RCC 7860 (cell line): Measurements from ENCODE around the gene SMARCD1.
A peak's percentile ranks its signal among the peaks of the same experiment; 100 is the strongest.
"Not testable (repeated sequence)": the region's sequence is repeated elsewhere in the genome, so short reads cannot be mapped to it uniquely, and the experiment has no call there.

Source experiments
- DNase-seq: peaks from one replicate; pipeline ENCODE4 v3.0.0-alpha.2; 2015; ENCODE audit warnings: low spot score
- FAIRE-seq: peaks from 2 replicates; lab custom pipeline; 2012; peaks lifted over from hg19 to GRCh38; lab: Jason Lieb, UNC

SMARCD1 gene

DNA sequence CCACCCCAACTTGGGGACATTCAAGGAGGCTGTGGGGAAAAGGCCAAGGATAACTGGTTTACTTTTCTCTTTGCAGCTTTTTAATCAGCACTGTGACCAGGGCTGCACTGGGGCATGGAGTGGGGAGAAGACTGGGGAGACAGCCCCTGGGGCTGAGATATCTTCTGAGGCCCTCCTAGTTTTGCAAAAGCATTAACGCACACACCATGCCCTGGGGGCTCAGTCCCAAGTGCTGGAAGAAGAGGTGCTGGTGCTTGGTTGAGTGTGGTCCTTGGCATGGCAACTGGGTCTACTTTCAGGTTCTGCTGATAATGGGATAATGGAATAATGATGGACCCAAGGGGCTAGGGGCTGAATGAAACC, 9.4 kb upstream of the SMARCD1 start:
- FAIRE-seq, result no peak
- no peak for DNase-seq

DNA sequence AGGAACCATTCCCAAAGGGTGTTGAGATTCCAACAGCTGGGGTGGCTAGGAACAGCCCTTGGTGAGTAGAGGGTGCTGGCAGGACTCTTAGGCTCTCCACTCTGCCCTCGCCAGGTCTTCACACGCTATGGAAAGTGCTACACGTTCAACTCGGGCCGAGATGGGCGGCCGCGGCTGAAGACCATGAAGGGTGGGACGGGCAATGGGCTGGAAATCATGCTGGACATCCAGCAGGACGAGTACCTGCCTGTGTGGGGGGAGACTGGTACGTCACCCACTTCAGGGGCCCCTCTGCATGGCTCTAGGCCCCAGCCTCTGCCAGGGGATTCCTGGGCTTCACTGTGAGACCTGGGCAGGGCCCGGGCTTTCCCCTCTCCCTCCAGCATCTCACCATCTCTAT, 8.0 kb upstream of the SMARCD1 start:
- no peak for DNase-seq
- FAIRE-seq, result no peak

DNA sequence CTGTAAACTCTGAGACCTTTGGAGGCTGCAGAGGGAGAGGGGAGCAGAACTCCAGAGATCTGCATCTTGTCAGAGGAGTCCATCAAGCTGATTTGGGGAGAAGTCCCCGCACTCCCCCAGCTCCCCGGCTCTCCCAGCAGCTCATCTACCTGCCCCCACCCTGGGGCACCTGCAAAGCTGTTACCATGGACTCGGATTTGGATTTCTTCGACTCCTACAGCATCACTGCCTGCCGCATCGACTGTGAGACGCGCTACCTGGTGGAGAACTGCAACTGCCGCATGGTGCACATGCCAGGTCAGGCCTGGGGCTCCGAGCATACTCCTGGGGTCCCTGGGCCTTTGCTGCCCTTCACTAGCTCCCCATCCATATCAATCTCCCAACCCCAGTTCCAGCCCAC, 6.9 kb upstream of the SMARCD1 start:
- FAIRE-seq (no peak), DNase-seq (no peak)

DNA sequence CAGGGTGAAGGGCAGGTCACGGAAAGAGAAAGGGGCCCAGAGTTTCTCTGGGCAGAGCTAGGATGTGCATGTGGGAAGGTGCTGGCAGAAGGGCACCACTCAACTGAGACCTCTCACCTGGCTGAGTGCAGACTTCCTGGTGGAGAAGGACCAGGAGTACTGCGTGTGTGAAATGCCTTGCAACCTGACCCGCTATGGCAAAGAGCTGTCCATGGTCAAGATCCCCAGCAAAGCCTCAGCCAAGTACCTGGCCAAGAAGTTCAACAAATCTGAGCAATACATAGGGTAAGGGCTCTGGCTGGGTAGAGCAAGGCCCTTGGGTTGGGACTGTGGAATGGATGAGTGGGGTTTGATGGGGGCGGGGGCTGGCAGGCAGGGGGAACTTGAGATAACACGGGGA, 5.4 kb upstream of the SMARCD1 start:
- DNase-seq, result no peak
- no peak for FAIRE-seq

DNA sequence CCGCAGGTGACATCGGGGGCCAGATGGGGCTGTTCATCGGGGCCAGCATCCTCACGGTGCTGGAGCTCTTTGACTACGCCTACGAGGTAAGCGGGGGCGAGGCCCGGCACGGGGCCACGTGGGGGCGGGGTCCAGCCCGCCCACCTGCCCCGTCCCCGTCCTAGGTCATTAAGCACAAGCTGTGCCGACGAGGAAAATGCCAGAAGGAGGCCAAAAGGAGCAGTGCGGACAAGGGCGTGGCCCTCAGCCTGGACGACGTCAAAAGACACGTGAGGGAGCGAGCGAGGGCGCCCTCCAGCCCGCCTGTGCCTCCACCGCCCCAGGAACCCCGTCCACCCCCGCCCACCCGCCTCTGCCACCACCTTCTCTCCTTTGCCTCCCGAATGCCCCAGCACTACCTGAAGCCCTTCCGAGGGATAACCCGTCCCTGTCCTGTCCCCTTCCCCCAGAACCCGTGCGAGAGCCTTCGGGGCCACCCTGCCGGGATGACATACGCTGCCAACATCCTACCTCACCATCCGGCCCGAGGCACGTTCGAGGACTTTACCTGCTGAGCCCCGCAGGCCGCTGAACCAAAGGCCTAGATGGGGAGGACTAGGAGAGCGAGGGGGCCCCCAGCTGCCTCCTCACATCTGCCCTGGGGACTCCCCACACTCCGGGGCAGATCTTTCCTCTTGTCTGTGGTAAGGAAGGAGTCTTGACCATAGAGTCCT, 3.9 kb upstream of the SMARCD1 start:
- DNase-seq, result no peak
- FAIRE-seq, result no peak

DNA sequence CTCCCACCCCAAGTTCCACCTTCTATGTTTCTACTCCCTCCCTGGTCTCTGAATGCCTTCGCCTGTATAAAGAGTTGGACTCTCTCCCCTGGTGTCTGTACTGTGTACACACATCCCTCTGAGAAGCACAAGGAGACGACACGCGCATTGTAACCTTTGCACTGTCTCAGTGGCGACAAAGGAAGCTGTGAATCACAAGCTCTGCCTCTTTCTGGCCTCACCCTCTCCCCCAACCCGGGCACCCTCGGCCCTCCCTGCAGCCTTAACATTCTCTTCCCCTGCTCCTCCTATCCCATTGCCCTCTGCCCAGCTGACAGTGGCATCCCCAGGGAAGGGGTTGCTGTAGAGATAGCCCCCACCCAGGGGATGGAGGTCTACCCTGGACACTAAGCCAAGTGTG, 2.5 kb upstream of the SMARCD1 start:
- no peak for FAIRE-seq
- DNase-seq, result no peak

DNA sequence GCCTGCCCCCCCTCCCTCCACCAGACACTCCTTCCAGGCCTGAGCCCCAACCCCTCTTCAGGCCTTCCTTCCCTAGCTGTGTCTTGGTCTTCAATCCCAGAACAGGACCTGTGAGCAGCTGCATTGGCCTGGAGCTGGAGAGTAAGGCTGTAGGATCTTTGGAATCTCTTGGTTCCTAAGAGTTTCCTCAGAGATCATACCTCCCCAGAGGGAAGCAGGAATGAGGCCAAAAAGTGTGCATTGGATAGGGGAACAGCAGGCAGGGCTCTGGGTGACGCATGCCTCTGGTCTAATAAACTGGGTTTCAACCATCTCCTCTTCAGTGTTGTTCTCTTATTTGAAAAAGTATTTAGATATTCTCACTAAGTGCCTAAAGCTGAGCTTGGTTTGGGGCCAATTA, 1.8 kb upstream of the SMARCD1 start:
- no peak for FAIRE-seq

DNA sequence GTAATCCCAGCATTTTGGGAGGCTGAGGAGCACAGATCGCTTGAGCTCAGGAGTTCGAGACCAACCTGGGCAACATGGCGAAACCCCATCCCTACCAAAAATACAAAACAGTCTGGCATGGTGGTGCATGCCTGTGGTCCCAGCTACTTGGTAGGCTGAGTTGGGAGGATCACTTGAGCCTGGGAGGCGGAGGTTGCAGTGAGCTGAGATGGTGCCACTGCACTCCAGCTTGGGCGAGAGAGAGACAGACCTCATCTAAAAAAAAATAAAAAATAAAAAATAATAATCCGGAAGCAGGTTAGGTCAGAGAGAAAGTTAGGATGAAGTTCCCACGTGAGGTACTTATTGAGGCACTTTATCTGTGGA, 750 bp upstream of the SMARCD1 start:
- DNase-seq, FAIRE-seq: not testable (repeated sequence)

More for the DNA sequence above, 1.8 kb upstream of the SMARCD1 start:
- DNase-seq, result no peak

DNA sequence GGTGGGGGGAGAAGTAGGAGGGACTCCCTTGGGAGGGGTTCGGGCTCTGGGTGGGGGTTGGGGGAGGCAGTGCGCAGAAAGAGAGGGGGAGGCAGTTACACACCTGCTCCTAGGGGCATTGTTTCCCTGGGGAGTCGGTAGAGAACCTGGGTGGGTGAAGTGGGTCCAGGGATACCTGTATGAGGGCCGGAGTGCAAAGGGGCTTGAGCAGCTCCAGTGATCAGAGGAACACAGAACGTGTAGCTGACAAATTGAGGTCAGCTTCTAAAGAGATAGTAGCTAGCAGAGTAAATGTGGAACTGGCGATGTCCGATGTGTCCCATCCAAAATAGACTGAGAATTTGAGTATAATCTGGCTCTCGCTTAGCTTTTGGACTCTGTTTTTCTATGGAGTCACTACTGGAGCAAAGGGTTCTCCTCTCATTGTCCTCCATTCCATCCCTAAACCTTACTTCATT, 502 bp downstream of the SMARCD1 start:
- FAIRE-seq (no peak), DNase-seq (no peak)

DNA sequence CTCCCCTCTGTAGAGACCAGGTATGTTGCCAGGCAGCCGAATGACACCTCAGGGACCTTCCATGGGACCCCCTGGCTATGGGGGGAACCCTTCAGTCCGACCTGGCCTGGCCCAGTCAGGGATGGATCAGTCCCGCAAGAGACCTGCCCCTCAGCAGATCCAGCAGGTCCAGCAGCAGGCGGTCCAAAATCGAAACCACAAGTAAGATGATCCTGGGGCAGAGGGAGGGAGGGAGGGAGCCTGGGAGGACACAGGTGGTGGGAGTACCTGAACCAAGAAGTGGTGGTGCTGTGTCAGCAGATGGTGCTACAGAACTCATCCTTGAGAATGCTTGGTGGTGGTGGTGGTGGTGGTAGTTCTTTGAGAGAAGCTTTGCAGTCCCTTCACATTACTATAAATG, 1.0 kb downstream of the SMARCD1 start:
- no peak for FAIRE-seq
- no peak for DNase-seq

DNA sequence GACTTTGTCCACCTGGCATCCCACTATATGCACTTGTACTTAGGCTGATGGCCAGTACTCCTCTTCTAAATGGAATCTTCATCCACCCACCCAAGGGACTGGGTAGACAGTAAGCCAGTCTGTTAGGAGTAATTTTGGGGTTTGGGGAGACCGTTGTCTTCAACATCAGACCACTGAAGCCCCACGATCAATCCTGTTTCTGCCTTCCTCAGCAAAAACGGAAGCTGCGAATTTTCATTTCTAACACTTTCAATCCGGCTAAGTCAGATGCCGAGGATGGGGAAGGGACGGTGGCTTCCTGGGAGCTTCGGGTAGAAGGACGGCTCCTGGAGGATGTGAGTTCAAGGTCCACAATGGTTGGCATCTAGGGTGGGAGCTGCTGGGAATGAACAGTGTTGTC, 2.0 kb downstream of the SMARCD1 start:
- DNase-seq, result no peak
- FAIRE-seq, result no peak

DNA sequence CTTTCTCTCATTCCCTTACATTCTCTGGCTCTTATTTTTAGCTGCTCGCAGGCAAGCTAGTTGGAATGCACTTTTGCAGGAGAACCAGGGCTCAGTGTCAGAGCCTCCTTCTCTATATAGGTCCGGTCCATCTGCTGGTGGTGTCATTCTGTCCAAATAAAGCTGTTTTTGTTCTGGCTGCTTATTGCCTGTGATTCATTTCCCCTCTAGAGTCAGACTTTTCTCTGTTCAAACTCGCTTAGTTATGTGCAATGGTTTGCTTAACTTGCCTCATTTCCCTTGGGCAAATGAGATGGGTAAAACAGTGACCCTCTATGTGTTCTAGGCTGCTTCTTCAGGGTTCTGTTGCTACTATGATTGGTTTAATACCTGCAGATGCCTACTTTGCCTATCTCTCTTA, 2.9 kb downstream of the SMARCD1 start:
- FAIRE-seq, result no peak
- DNase-seq, result no peak

DNA sequence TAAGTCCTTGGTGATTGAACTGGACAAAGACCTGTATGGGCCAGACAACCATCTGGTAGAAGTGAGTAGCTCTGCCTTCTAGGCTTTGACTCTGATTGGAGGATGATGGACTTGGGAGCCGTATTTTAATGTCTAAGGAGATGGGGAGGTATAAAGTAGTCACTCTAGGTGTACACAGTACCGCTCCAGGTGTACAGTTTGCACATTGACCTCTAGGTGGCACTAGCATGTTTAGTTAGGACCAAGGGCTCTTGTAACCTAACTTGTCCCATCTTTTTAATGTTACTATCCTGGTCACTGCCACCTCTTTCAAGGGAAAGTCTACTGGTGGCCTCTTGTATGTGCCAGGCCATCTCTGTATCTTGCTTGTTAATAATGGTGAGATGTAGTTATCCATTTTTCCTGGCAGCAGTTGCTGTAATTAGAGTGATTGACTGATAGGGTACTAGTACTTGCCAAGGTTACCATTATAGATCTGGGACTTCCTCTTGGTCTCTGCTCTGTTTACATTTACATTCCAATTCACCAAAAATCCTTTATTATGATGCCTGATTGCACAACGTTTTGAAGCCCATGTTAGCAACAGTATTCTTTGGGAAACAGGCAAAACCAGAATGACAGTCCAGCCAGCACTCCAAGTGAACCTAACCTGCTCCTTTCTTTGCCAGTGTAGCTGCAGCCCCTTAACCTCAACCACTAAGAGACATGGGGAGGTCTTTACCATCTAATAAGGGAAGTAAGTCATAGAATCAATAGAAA, 3.6 kb downstream of the SMARCD1 start:
- DNase-seq (peak; percentile 42), FAIRE-seq (no peak)

DNA sequence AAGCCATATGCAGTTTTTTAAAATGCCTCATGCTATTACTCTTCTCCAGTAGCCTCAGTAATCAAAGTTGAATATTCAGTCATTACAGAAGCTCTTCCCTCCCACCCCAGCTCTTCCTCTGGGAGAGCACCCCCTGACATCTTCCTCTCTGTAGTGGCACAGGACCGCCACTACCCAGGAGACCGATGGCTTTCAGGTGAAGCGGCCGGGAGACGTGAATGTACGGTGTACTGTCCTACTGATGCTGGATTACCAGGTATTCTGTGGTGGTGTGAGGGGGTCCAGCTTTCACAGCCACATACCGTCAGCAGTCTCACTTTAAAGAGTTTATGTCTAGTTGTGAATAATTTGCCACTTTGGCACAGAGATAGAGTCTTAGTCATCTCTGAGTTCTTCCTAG, 4.6 kb downstream of the SMARCD1 start:
- FAIRE-seq (no peak), DNase-seq (no peak)

DNA sequence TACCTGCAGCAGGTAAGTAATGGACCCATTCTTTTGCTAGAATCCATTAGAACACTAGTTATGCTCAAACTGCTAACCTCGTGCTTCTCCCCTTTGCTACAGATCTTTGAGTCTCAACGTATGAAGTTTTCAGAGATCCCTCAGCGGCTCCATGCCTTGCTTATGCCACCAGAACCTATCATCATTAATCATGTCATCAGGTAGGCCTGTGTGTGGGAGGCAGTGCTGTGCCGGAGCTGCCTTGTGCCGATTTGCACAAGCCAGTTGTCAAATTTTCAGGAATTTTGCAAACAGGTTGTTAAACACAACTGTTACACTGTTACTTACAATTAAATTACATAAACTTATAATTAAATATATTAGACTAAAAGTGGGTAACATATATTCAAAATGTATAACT, 5.2 kb downstream of the SMARCD1 start:
- DNase-seq, result no peak
- no peak for FAIRE-seq

DNA sequence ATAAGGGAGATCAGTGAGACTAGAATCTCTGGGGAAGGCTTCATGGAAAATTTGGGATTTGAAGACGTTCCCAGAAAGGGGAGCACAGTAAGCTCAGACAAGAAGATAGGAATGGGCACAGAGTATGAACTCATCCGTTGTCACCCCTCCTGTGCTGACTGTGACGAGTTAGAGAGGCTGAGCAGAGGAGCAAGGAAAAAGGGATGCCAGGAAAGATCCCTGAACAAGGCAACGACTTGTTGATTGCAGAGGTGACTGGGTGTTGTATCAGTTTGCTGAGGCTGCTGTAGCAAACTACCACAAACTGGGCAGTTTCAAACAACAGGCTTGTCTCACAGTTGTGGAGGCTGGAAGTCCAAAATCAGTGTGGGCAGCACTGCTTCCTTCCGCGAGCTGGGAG, 12.8 kb downstream of the SMARCD1 start:
- DNase-seq (no peak), FAIRE-seq (no peak)

DNA sequence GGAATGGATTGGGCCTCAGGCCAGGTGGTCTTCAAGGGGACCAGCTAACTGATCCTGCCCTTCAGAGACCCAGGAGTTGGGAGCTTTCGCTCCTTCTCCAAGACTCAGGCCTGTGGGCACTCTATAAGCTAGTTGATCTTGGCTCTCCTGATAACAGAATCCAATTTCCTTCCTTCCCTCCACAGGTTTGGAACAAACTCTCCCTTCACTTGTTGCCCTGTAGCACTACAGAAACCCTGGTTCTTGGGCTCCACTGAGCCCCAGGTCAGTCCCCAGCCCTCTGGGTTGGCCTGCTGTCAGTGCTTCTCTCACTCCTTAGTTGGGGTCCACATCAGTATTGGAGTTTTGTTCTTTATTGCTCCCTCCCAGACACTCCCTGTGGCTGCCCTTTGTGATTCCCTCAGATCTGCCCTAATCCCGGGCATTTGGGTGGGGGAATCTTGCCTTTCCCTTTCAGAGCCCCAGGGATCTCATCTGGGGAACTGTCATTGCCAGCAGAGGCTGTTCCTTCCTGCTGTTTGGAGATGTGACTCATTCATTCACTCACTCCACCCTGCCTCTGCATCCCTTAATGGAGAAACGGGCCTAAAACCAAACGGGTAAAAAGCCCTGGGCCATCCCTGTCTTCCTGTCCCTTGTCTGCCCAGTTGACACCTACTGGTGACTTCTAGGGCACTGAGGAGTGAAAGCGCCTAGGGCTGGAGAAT, 14.3 kb downstream of the SMARCD1 start:
- FAIRE-seq, result no peak
- no peak for DNase-seq

DNA sequence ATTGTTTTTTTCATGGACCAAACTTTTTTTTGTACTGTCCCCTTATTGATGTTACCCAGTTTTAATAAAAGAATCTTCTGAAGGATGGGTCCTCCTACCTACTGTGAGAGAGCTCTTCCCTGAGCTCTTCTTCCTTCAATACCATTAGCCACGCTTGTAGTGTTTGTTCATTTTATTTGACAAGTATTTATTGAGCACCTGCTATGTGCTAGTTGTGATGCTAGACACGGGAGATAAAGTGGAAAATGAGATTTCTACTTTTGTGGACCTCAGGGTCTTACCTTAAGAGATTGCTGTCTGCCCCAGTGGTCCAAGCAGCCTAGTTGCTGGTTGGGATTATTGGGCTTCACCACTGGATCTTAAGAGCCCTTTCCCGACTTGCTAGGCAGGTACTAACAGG, 15.4 kb downstream of the SMARCD1 start:
- FAIRE-seq (no peak), DNase-seq (no peak)

DNA sequence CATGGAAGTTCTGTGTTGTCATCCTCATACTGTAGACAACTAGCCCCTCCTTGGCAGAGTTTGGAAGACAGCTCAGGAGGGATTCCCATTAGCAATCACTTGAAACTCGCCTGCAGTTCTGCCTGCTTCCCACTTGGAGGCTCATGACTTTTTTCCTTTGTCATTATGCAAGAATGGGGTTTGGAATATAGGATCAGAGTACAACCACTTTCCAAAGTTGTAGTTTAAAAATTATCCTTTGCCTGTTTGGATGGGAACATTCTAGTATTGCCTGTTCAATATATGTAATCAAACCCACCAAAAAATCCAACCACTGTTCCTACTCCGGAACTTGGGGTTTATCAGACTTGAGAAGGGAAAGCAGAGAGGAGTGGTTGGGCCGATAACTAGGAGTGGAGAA, 16.5 kb downstream of the SMARCD1 start:
- FAIRE-seq, result no peak
- peak; percentile 16 for DNase-seq

DNA sequence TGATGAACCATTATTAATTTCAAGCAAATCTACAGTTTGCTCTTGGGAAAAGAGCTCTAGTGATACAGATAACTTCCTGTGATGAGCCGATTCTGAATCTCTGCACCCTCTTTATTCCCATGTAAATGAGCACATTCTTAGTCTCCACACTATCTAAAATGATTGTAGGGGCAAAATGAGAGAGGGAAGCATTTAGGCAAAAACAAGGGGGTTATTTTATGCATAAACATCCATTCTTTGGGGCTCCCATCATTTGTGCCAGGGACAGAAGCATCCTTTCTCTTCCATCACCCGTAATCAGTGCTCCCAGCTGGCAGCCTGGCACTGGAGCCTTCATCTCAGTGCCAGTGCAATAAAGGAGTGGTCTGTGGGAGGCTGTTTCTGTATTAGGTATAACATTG, 17.0 kb downstream of the SMARCD1 start:
- FAIRE-seq (no peak), DNase-seq (no peak)

DNA sequence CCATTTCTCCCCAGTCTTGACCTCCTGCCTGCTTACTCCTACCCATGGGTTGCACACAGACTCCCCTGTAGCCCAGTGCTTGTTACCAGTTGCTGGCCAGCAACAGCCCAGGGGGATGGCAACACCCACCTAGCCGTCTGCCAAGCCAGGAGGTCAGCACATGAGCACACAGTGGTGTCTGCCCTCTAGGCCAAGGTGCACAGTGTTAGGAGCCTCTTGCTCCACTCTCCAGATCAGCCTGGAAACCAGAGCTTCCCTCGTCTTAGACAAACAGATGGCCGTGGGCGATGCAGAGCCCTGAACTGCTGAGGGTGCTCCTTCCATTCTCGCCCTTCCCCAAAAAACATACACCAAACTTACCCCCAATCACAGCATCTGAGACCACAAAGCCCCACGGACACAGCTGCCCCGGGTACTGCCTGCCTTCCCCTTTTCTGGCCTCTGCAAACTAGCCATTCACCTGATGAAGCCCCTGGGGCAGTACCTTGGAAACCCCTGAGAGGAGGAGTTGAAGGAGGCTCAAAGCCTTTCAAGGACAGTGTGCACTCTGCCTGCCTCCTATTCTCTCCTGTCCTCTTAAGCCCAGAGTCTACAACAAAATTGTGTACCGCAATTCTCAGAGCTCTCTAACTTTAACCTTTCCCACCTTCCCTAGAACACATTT, 17.6 kb downstream of the SMARCD1 start:
- no peak for FAIRE-seq
- DNase-seq, result no peak

DNA sequence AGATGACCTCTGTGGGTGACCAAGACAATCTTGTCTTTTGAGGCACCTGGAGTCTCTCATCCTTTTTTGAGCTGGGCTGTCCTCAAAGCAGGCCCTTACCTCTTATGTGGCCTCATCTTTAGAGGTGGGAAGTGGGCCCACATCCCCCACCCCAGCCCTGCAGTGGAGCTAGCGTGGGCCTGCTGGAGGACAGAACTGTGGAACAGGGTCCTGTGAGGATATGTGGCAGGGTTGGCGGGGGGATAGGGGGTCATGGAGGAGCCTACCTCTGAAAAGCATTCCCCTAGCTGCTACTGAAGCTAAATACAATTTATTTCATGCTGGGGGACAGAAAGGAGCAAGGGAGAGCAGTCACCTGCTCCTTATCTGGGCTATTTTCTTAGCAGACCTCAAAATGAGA, 18.2 kb downstream of the SMARCD1 start:
- DNase-seq, result no peak
- FAIRE-seq, result no peak
